Measurements from ENCODE around the gene TDO2. TPM values are rescaled to one million over a fixed set of nuclear protein-coding genes. Genes with fewer than 3 reads are reported as not detected.

The TDO2 gene
- total and polyA plus RNA-seq, 12 donors: 0.03 to 0.14 TPM; not detected in 10

GRCh38 chr4:155875878-155876277 lies 27.6 kb upstream of the TDO2 start:
- no peak overlapping the region for H3K4me3 ChIP-seq
- 77 to 88% methylated on average over 1 of the region's 1 CpG for WGBS, 2 donors
- no peaks in the 10 kb centered on the region for H3K4me1 ChIP-seq
- intact Hi-C loops (cut with DNase I): no loop called here
- no peaks in the 10 kb centered on the region for H3K27me3 ChIP-seq
- no peak for ATAC-seq
- TF ChIP-seq CTCF (IDR thresholded peaks at IDR 0.05): no peak
- no peak overlapping the region for H3K27ac ChIP-seq
- peaks cover 0 to 32% (median 7%) of the 10 kb centered on the region in 11 donors for H3K9me3 ChIP-seq
- H3K36me3 ChIP-seq: no peaks in the 10 kb centered on the region
- no peak for DNase-seq

GRCh38 chr4:155877971-155878370 lies 25.5 kb upstream of the TDO2 start:
- Histone ChIP-seq H3K36me3 (no peaks in the 10 kb centered on the region), H3K9me3 (peaks cover 0 to 32% (median 7%) of the 10 kb centered on the region in 11 donors), H3K4me3 (no peak overlapping the region), H3K27ac (no peak overlapping the region), H3K27me3 (no peaks in the 10 kb centered on the region), H3K4me1 (no peaks in the 10 kb centered on the region)
- DNase-seq: no peak
- intact Hi-C loops (cut with DNase I): no loop called here
- TF ChIP-seq CTCF (IDR thresholded peaks at IDR 0.05): no peak
- WGBS, 2 donors: 78 to 87% methylated on average over 4 of the region's 4 CpGs
- ATAC-seq: no peak

- no peak for TF ChIP-seq CTCF (IDR thresholded peaks at IDR 0.05)
- intact Hi-C loops (cut with DNase I): no loop called here
- Histone ChIP-seq H3K4me3 (no peak overlapping the region), H3K27me3 (no peaks in the 10 kb centered on the region), H3K9me3 (peaks cover 0 to 32% (median 7%) of the 10 kb centered on the region in 11 donors), H3K27ac (no peak overlapping the region), H3K36me3 (no peaks in the 10 kb centered on the region), H3K4me1 (no peaks in the 10 kb centered on the region)
- WGBS, 2 donors: 24 to 32% methylated on average over 2 of the region's 2 CpGs
- ATAC-seq: no peak
- no peak for DNase-seq
Measured at GRCh38 chr4:155878611-155879010, 24.9 kb upstream of the TDO2 start.

GRCh38 chr4:155879767-155880166 lies 23.7 kb upstream of the TDO2 start:
- DNase-seq: no peak
- TF ChIP-seq CTCF (IDR thresholded peaks at IDR 0.05): no peak
- no peaks in the 10 kb centered on the region for H3K36me3 ChIP-seq
- ATAC-seq: no peak
- no peak overlapping the region for H3K27ac ChIP-seq
- H3K27me3 ChIP-seq: no peaks in the 10 kb centered on the region
- intact Hi-C loops (cut with DNase I): no loop called here
- H3K4me3 ChIP-seq: no peak overlapping the region
- H3K4me1 ChIP-seq: no peaks in the 10 kb centered on the region
- peaks cover 0 to 22% (median 7%) of the 10 kb centered on the region in 11 donors for H3K9me3 ChIP-seq
